Right renal pelvis (tissue), 4 donors: Measurements from ENCODE around the gene RFX8. TPM values are rescaled to one million over a fixed set of nuclear protein-coding genes. Genes with fewer than 3 reads are reported as not detected.

Experiments used
- DNase-seq, 4 donors: peaks; one replicate each; pipeline ENCODE4 v3.0.0-alpha.2; 2013; ENCODE audit warnings: low read depth in 4 of 4, low spot score in 3 of 4, missing footprints in 1 of 4
- polyA plus RNA-seq, 4 donors: library from polyadenylated mRNA; unstranded; fragments of 120-200 nt; gene quantifications; one replicate each; pipeline ENCODE4 v1.2.1, GENCODE V29; 2013; ENCODE audit not compliant: insufficient read length in 4 of 4

RFX8 gene
- polyA plus RNA-seq, 4 donors, result 0.52 to 1.1 (median 0.96) TPM

- peak; percentile 46 to 50 (median 49) for DNase-seq
These were observed 87.6 kb downstream of the RFX8 start, which contains the start of gene CREG2 for GRCh38 chr2:101387151-101387834. Gene CREG2, minus strand, starts transcription at chr2:101387503. Its CDS starts 46 bp downstream, at chr2:101387457.

GRCh38 chr2:101386599-101387150, 88.2 kb downstream of the RFX8 start:
- DNase-seq, result peak in 1 of 4 donors; percentile 16

- no peak for DNase-seq
These were observed 91.8 kb downstream of the RFX8 start for GRCh38 chr2:101383016-101383541.

- DNase-seq, result no peak
These were observed 92.5 kb downstream of the RFX8 start for GRCh38 chr2:101382442-101382841.

- DNase-seq, result no peak
These were observed 94.5 kb downstream of the RFX8 start for GRCh38 chr2:101380376-101380775.

GRCh38 chr2:101379091-101379490, 95.8 kb downstream of the RFX8 start:
- DNase-seq, result no peak

GRCh38 chr2:101375653-101376052, 99.3 kb downstream of the RFX8 start:
- DNase-seq, result no peak

- no peak for DNase-seq
These were observed 99.9 kb downstream of the RFX8 start for GRCh38 chr2:101374821-101375561.

- DNase-seq, result no peak
These were observed 102.1 kb downstream of the RFX8 start for GRCh38 chr2:101372792-101373191.

GRCh38 chr2:101371636-101372035, 103.3 kb downstream of the RFX8 start:
- DNase-seq, result no peak

- DNase-seq, result no peak
These were observed 105.8 kb downstream of the RFX8 start for GRCh38 chr2:101369100-101369499.

- DNase-seq, result no peak
These were observed 106.5 kb downstream of the RFX8 start for GRCh38 chr2:101368376-101368775.

- DNase-seq, result no peak
These were observed 107.4 kb downstream of the RFX8 start for GRCh38 chr2:101367508-101367907.

- DNase-seq, result no peak
These were observed 110.0 kb downstream of the RFX8 start for GRCh38 chr2:101364878-101365277.

GRCh38 chr2:101362777-101363176, 112.1 kb downstream of the RFX8 start:
- DNase-seq, result no peak

- no peak for DNase-seq
These were observed 112.6 kb downstream of the RFX8 start for GRCh38 chr2:101362316-101362715.

GRCh38 chr2:101361522-101361921, 113.4 kb downstream of the RFX8 start:
- no peak for DNase-seq

- DNase-seq, result no peak
These were observed 113.8 kb downstream of the RFX8 start for GRCh38 chr2:101361121-101361520.

- DNase-seq, result no peak
These were observed 114.7 kb downstream of the RFX8 start for GRCh38 chr2:101360232-101360631.

- no peak for DNase-seq
These were observed 115.4 kb downstream of the RFX8 start for GRCh38 chr2:101359410-101359954.

- no peak for DNase-seq
These were observed 117.5 kb downstream of the RFX8 start for GRCh38 chr2:101357376-101357775.
